ENCODE results near the gene CIC. TPM values are rescaled to one million over a fixed set of nuclear protein-coding genes. Genes with fewer than 3 reads are reported as not detected.

CIC gene
- total and polyA plus RNA-seq, 2 of the 13 experiments (the other 11 are each of a cell fraction or from before 2014, with no cell fraction given) = 5.9 to 8.0 TPM

DNA sequence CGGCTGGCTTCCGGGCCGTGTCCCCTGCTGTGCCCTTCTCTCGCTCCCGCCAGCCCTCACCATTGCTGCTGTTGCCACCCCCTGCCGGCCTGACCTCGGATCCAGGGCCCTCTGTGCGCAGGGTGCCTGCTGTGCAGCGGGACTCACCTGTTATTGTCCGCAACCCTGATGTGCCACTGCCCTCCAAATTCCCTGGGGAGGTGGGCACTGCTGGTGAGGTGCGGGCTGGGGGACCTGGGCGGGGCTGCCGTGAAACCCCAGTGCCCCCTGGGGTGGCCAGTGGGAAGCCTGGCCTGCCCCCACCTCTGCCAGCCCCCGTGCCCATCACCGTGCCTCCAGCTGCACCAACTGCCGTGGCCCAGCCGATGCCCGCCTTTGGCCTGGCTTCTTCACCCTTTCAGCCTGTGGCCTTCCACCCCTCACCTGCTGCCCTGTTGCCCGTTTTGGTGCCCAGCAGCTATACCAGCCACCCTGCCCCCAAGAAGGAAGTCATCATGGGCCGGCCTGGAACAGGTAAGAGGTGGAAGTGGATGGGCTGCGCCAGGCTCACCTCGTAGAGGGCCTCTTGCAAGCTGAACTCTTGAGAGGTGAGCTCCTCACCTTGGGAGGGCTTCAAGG, 5.1 kb downstream of the CIC start:
- Histone ChIP-seq H3K9ac (ENCODE audit: insufficient read depth, low read depth, low read length) (no peak overlapping the region), H2AFZ (ENCODE audit: low read length) (no peak overlapping the region), H3K4me1 (ENCODE audit: insufficient read depth, low read length) (peaks cover 41% of the 10 kb centered on the region), H3K4me3 (replicated peaks in 1 of 3; ENCODE audit: insufficient read depth in 1 of 3, low read depth in 2 of 3, low read length in 3 of 3) (no peak overlapping the region), H3K4me2 (ENCODE audit: low read depth, low read length) (no peak overlapping the region), H4K20me1 (ENCODE audit: insufficient read depth, low read length) (no peaks in the 10 kb centered on the region), H3K27me3 (ENCODE audit: control insufficient read depth in 1 of 2, insufficient read depth in 2 of 2, low read length in 2 of 2) (no peaks in the 10 kb centered on the region; a peak in 1 of 5 replicates), H3K9me3 (ENCODE audit: low read length) (no peaks in the 10 kb centered on the region), H3K79me2 (ENCODE audit: insufficient read depth, low read length) (peaks cover 19% of the 10 kb centered on the region), H3K36me3 (replicated peaks in 1 of 2; ENCODE audit: control insufficient read depth in 1 of 2, insufficient read depth in 2 of 2, low read length in 2 of 2) (peaks cover 5 to 21% of the 10 kb centered on the region in 2 experiments; a peak in 4 of 5 replicates), H3K27ac (ENCODE audit: extremely low read length, insufficient read depth, low read length) (no peak overlapping the region)
- ChIA-PET POLR2A (interaction anchor here (1.6 kb wide), 1 partner anchor 28 kb away, joined by 4 read pairs; no protein-coding TSS in a partner anchor), CTCF (ENCODE audit: low intra/inter-chr PET ratio, low total read pairs) (no interaction called here)
- WGBS (ENCODE audit: low lambda C conversion rate) = 97% methylated on average over 16 of the region's 22 CpGs
- no peak for DNase-seq (ENCODE audit: low spot score)
- no TSS peak for BruUV-seq (replicated peaks)
- FAIRE-seq = no peak
- in situ Hi-C loops (cut with HindIII; ENCODE audit: extremely low pct_ligation_motif_present, low pct_unique_long_range_greater_than_20kb) (no loop called here), intact Hi-C loops (cut with micrococcal nuclease; ENCODE audit: unreplicated experiment) (no loop called here)
- no peak for ATAC-seq
- TF ChIP-seq SATB2 (CRISPR knock-in tag; IDR thresholded peaks at IDR 0.05) (no peak), GABPA (IDR thresholded peaks at IDR 0.05; ENCODE audit: low read depth, low read length) (no peak), GABPA (CRISPR knock-in tag; IDR thresholded peaks at IDR 0.05; ENCODE audit: low read depth) (no peak), ZNF34 (CRISPR knock-in tag; IDR thresholded peaks at IDR 0.05; ENCODE audit: borderline replicate concordance) (no peak), ZSCAN21 (CRISPR knock-in tag; IDR thresholded peaks at IDR 0.05; ENCODE audit: borderline replicate concordance) (no peak), ZSCAN22 (CRISPR knock-in tag; IDR thresholded peaks at IDR 0.05) (no peak)
- TF ChIP-seq, protein P1, sequence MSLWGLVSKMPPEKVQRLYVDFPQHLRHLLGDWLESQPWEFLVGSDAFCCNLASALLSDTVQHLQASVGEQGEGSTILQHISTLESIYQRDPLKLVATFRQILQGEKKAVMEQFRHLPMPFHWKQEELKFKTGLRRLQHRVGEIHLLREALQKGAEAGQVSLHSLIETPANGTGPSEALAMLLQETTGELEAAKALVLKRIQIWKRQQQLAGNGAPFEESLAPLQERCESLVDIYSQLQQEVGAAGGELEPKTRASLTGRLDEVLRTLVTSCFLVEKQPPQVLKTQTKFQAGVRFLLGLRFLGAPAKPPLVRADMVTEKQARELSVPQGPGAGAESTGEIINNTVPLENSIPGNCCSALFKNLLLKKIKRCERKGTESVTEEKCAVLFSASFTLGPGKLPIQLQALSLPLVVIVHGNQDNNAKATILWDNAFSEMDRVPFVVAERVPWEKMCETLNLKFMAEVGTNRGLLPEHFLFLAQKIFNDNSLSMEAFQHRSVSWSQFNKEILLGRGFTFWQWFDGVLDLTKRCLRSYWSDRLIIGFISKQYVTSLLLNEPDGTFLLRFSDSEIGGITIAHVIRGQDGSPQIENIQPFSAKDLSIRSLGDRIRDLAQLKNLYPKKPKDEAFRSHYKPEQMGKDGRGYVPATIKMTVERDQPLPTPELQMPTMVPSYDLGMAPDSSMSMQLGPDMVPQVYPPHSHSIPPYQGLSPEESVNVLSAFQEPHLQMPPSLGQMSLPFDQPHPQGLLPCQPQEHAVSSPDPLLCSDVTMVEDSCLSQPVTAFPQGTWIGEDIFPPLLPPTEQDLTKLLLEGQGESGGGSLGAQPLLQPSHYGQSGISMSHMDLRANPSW (CRISPR knock-in tag; IDR thresholded peaks at IDR 0.05; ENCODE audit: borderline replicate concordance) = no peak
- TF ChIP-seq, protein P2, sequence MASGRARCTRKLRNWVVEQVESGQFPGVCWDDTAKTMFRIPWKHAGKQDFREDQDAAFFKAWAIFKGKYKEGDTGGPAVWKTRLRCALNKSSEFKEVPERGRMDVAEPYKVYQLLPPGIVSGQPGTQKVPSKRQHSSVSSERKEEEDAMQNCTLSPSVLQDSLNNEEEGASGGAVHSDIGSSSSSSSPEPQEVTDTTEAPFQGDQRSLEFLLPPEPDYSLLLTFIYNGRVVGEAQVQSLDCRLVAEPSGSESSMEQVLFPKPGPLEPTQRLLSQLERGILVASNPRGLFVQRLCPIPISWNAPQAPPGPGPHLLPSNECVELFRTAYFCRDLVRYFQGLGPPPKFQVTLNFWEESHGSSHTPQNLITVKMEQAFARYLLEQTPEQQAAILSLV (CRISPR knock-in tag; IDR thresholded peaks at IDR 0.05; ENCODE audit: borderline replicate concordance) = no peak
- TF ChIP-seq, protein P3, sequence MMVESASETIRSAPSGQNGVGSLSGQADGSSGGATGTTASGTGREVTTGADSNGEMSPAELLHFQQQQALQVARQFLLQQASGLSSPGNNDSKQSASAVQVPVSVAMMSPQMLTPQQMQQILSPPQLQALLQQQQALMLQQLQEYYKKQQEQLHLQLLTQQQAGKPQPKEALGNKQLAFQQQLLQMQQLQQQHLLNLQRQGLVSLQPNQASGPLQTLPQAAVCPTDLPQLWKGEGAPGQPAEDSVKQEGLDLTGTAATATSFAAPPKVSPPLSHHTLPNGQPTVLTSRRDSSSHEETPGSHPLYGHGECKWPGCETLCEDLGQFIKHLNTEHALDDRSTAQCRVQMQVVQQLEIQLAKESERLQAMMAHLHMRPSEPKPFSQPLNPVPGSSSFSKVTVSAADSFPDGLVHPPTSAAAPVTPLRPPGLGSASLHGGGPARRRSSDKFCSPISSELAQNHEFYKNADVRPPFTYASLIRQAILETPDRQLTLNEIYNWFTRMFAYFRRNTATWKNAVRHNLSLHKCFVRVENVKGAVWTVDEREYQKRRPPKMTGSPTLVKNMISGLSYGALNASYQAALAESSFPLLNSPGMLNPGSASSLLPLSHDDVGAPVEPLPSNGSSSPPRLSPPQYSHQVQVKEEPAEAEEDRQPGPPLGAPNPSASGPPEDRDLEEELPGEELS (CRISPR knock-in tag; IDR thresholded peaks at IDR 0.05) = no peak
